Activated effector memory CD4-positive, alpha-beta T cell treated with Interleukin-2 at 50 U/mL for 16 hours (primary cell): Measurements from ENCODE around the gene CAPNS1.
"Not testable (repeated sequence)": the region's sequence is repeated elsewhere in the genome, so short reads cannot be mapped to it uniquely, and the experiment has no call there.

ENCODE experiments used
- DNase-seq: peaks from one replicate; pipeline ENCODE4 v3.0.0-alpha.2; 2020

CAPNS1 gene

DNA sequence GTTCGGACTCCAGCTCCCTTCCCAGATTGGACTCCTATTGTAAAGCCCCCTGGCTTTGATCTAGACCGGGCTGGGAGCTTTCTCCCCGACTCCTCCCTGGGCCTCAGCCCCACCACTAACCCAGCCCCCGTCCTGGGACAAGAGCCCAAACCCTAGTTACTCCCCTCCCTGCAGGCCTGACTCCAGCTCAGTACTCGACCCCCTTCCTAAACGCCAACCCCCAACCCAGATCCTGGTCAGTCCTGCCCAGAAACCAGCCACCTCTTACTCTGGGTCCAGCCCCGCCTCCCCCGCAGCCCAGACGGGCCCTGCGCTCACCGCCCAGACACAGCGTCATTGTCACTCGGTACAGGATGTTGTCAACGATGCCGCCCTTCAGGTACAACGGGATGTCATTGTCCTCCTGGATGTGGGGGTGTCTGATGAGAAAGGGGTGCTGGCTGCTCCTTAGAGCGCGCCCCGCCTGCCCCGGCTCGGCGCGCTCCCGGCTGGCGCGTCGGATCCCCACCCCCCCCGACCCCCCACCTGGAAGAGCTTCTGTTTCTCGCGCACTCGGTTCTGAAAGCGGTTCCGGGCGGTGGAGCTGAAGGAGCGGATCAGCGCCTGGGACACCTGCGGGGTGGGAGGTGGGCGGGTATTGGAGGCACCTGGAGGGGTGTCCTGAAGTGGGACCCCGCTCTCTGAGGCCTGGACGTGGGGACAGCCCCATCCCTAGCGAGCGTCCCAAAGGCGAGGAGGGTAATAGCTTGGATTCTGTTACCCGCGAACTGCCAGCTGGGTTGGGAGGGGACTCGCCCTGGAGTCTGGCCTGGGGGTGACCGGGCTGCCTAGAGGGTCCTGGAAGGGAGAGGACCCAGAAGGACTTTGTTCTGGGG lies 11.5 kb downstream of the CAPNS1 start:
- no peak for DNase-seq

DNA sequence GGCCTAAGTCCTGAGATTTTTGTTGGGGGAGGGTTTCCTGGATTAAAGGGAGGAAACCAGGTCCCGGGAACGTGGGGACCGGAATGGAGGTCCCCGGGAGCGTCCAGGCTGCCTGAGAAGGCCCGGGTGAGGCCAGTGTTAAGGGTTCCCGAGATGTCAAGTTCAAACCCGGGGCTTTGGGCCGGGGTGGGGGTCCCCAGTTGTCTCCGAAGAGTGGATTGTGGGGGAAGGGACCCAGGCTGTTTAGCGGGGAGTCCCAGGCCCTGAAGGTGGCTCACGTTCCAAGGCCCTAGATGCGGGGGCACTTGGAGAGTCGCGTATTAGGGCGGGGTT lies 12.1 kb downstream of the CAPNS1 start:
- DNase-seq, result no peak

DNA sequence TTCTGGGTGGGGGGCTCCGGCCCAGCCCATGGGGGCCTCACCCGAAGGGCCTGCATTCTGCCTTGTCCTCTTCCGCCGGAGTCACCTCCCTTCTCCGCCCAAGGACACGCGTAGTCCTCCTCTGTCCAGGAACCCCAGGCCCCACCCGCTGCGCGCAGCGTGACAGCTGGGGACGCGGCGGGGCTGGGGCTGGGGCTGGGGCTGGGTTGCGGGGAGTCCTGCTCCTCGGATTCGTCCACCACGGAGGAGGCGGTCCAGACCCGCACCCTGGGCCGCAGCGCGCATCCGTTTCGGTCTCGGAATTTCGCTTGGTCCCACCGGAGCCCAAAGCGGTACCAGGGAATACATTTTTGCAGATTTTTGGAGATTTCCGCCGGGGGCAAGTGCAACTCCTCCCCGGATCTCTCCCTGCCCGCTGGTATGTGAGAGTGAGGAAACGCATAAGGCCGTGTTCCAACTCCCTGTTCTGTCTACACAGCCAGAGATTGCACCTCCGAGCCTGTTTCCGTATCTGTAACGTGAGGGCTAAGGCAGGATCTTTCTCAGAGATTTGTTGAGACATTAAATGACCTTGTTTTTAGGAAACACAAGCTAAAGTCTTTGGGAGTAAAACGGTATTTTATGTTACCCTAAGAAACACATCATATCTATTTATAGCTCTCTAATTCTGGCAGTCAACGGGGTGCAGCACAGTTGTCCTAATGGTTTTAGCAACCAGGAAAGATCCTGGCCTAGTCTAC lies 12.7 kb downstream of the CAPNS1 start, which contains the start of gene COX7A1:
Gene COX7A1 (minus strand): TSS at position 96 of the 740 bp plus-strand sequence. CDS start 40 bp downstream, at position 56.
- no peak for DNase-seq

DNA sequence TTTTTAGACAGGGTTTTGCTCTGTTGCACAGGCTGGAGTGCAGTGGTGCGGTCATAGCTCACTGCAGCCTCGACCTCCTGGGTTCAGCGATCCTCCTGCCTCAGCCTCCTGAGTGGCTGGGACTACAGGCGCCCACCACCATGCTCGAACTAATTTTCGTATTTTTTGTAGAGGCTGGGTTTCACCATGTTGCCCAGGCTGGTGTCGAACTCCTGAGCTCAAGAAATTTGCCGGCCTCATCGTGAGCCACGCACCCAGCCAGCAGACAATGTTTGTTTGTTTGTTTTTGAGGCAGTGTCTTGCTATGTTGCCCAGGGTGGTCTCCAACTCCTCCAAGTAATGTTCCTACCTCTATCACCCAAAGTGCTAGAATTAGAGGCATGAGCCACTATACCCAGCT lies 13.3 kb downstream of the CAPNS1 start:
- DNase-seq, result no peak

DNA sequence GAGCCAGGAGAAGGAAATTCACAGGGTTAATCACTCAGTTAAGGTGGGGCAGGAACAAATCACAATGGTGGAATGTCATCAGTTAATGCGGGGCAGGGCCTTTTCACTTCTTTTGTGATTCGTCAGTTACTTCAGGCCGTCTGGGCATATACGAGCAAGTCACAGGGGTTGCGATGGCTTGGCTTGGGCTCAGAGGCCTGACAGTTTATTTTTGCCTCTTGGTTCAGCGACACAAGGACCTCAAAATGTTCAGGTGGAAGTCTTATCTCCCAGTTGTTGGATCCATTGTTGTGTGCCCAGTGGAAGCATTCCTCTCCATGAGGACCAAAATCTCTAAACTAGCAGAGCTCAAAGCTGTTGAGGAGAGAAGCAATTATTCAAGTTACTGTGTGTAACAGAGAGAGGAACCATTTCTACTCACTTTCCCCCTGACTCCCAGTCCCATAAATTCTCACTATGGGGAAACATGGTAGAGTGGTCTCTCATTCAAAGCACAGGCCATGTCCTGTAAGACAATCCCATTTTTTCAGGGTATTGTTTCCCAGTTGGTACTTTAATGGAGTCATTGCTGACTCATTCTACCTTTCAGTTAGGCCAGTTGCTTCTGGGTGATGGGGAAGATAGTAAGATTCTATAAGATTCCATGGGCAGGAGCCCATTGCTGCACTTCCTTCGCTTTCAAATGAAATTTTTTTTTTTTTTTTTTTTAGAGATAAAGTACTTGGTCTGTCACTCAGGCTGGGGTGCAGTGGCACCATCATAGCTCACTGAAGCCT lies 21.1 kb downstream of the CAPNS1 start:
- DNase-seq, result no peak

DNA sequence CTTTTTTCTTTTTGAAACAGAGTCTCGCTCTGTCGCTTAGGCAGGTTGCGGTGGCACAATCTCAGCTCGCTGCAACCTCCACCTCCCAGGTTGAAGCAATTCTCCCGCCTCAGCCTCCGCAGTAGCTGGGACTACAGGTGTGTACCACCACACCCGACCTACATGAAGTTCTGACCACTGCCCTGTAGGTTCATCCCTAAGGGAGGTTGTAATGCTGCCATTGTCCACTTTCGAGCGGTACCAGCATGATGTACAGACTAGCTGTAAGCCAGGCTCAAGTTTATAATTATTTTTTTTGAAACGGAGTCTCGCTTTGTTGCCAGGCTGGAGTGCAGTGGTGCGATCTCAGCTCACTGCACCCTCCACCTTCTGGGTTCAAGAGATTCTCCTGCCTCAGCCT lies 23.9 kb downstream of the CAPNS1 start:
- DNase-seq, result no peak

DNA sequence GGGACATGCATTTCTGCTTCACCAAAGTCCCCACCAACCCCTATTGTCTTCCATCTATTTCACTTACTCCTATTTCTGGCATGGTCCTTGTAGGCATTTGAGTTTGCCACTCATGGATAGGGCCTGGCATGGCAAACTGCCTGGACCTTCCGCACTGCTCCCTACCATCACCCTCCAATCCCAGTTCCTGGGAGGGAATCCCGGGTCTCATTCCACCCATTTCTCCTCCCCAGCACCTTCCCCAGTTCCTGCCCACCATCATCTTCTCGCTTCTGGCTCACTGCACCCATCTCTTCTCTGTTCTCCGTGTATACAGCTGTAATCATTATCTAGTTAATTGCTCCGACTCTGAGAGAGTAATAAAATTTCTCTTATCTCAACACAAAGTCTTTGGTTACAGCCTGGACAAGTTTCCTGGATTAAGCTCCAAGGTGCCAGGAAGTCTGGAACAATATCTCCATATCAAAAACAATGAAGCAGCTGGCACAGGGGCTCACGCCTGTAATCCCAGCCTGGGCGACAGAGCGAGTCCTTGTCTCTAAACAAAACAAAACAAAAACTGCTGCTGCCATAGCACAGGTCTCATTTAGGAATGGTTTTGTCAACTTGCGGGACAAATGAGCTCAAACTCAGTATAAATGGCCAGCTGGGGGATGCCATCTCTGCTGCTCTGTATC lies 29.4 kb downstream of the CAPNS1 start:
- no peak for DNase-seq

DNA sequence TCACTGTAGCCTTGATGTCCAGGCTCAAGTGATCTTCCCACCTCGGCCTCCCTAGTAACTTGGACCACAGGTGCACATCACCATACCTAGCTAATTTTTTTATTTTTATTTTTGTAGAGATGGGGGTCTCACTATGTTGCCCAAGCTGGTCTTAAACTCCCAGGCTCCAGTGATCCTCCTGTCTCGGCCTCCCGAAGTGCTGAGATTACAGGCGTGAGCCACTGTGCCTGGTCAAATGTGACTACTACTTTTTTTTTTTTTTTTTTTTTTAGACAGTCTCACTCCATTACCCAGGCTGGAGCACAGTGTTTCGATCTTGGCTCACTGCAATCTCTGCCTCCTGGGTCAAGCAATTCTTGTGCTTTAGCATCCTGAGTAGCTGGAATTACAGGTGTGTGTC lies 33.0 kb downstream of the CAPNS1 start:
- DNase-seq, result no peak

DNA sequence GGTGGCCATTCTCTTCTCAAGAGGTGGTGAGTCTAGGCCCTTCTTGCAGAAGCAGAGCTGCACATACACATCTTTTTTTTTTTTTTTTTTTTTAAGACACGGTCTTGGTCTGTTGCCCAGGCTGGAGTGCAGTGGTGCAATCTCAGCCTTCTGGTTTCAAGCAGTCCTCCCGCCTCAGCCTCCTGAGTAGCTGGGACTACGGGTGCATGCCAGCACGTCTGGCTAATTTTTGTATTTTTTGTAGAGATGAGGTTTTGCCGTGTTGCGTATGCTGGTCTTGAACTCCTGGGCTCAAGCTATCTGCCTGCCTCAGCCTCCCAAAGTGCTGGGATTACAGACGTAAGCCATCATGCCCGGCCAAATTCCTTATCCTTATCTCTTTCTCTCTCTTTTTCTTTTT lies 34.0 kb downstream of the CAPNS1 start:
- not testable (repeated sequence) for DNase-seq

DNA sequence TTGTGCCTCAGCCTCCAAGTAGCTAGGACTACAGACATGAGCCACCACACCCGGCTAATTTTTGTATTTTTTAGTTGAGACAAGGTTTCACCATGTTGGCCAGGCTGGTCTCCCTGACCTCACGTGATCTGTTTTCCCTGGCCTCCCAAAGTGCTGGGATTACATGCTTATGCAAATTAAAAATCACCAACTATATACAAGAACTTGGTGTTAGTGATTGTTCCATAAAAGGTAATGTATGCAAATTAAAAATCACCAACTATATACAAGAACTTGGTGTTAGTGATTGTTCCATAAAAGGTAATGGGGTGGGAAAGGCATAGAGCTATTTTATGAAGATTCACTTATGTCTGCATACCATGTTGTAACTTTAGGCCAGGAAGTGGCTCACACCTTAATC lies 39.2 kb downstream of the CAPNS1 start:
- not testable (repeated sequence) for DNase-seq

DNA sequence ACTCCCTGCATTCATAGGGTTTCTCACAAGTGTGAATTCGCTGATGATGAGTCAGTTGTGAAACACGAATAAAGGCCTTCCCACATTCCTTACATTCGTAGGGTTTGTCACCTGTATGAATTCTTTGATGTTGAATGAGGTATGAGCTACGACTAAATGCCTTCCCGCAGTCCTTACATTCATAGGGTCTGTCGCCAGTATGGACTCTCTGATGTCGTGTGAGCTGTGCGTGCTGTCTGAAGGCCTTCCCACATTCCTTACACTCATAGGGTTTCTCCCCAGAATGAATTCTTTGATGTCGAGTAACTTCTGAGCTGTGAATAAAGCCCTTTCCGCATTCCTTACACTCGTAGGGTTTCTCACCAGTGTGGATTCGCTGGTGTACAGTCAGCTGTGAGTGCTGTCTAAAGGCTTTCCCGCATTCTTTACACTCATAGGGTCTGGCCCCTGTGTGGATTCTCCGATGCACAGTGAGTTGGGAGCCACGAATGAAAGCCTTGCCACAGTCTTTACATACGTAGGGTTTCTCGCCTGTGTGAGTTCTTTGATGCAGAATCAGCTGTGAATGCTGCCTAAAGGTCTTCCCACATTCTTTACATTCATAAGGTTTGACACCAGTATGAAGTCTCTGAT lies 42.9 kb downstream of the CAPNS1 start:
- DNase-seq, result no peak

DNA sequence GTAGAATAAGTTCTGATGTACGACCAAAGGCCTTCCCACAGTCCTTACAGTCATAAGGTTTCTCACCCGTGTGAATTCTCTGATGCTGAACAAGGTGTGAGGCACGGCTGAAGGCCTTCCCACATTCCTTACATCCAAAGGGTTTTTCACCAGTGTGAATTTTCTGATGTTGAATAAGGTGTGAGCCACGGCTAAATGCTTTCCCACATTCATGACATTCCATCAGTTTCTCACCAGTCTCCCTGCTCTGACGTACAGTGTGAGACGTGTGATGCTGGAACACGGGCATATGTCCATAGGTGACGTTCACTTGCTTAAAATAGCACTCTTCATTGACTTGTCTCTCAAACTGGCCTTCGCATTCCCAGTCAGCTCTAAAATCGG lies 43.4 kb downstream of the CAPNS1 start:
- DNase-seq, result no peak

DNA sequence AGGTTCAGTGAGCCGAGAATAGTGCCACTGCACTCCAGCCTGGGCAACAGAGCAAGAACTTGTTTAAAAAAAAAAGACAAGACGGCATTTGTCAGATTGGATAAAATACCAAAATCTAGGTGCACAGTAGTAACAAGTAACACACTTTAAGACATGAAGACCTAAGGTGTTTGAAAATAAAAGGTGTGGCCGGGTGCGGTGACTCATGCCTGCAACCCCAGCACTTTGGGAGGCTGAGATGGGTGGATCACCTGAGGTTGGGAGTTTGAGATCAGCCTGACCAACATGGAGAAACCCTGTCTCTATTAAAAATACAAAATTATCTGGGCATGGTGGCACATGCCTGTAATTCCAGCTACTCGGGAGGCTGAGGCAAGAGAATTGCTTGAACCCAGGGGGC lies 46.9 kb downstream of the CAPNS1 start:
- DNase-seq, result not testable (repeated sequence)

DNA sequence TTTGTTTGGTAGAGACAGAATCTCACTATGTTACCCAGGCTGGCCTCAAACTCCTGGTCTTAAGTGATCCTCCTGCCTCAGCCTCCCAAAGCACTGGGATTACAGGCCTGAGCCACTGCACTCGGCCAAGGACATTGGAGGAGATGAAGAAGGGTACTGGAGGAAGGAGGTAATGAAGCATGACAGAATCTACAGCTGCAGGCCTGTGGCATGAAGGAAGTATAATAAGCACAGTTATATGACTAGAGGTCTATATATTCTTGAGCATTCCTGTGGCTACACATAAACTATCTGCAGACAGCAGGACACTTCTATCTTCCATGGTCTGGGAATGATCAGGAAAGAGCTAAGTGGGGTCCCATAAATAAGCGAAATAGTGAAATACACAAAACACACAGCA lies 56.4 kb downstream of the CAPNS1 start:
- DNase-seq, result no peak

DNA sequence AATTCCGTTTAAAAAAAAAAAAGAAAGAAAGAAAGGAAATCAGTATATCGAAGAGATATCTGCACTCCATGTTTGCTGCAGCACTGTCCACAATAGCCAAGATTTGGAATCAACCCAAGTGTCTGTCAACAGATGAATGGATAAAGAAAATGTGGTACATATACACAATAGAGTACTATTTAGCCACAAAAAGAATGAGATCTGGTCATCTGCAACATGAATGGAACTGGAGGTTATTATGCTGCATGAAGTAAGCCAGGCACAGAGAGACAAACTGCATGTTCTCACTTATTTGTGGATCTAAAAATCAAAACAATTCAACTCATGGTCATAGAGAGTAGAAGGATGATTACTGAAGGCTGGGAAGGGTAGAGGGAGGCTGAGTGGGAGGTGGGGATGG lies 58.3 kb downstream of the CAPNS1 start:
- DNase-seq, result no peak
